ENCODE measurements around the gene YIF1A. TPM values are rescaled to one million over a fixed set of nuclear protein-coding genes. Genes with fewer than 3 reads are reported as not detected.

The YIF1A gene
- total RNA-seq = 10 to 100 TPM; 25.0 to 66.2 (median 33.3) TPM
- 10 to 100 TPM; 49.3 to 49.5 TPM for polyA plus RNA-seq
- 15.2 reads per million, percentile 44 among the genes with 10 or more reads in this experiment for total RNA-seq

GRCh38 chr11:66288671-66289547, at the start of gene YIF1A:
Gene YIF1A (minus strand): TSS chr11:66289143. CDS start chr11:66288985, 158 bp downstream.
- H3K27ac Mint-ChIP-seq = peak within 1 kb of the TSS; percentile 74 to 97 (median 92)
- Histone ChIP-seq H3K27me3 (ENCODE audit: control insufficient read depth in 2 of 2, insufficient read depth in 2 of 2, low read length in 2 of 2) (peaks cover 0 to 7% of the 10 kb centered on the region in 2 donors), H3K4me1 (ENCODE audit: control insufficient read depth in 2 of 2, insufficient read depth in 2 of 2, low read length in 2 of 2) (peaks cover 18 to 19% of the 10 kb centered on the region in 2 donors), H3K9me3 (ENCODE audit: control insufficient read depth in 2 of 3, low read length in 3 of 3) (no peaks in the 10 kb centered on the region), H3K4me3 (ENCODE audit: low read length) (peak within 1 kb of the TSS; percentile 99), H3K36me3 (ENCODE audit: control insufficient read depth in 2 of 3, insufficient read depth in 3 of 3, low read length in 3 of 3) (peaks cover 0 to 13% (median 0%) of the 10 kb centered on the region in 3 experiments), H3K27ac (ENCODE audit: low read depth, low read length) (peak within 1 kb of the TSS; percentile 76)
- peaks cover 13 to 35% (median 13%) of the 10 kb centered on the region in 5 donors for H3K27me3 Mint-ChIP-seq
- H3K36me3 Mint-ChIP-seq = peaks cover 0 to 4% (median 0%) of the 10 kb centered on the region in 5 donors
- peak within 1 kb of the TSS; percentile 86 to 96 (median 90) for H3K4me3 Mint-ChIP-seq
- intact Hi-C loops (cut with micrococcal nuclease) = loop anchor here (1.0 to 10.0 kb wide), 10 partner anchors 21 to 1196 kb away; partner anchors contain the start of genes NPAS4 (in 2 of the 2), RAB1B (in 2 of the 2), AIP (in 1 of the 2) and BANF1 (in 1 of the 2)
- CTCF ChIA-PET = interaction anchor here (0.6 to 2.5 kb wide), 4 partner anchors 22 to 1119 kb away, joined by 3 to 12 read pairs (median 6); partner anchors contain the start of gene SPDYC
- ATAC-seq = peak; percentile 96
- H3K4me1 Mint-ChIP-seq = peaks cover 17 to 46% (median 37%) of the 10 kb centered on the region in 7 donors
- peak; percentile 92 to 99 (median 99) for DNase-seq
- POLR2A ChIA-PET = interaction anchor here (0.5 to 4.4 kb wide), 27 partner anchors 8 to 1130 kb away, joined by 3 to 28 read pairs (median 3); partner anchors contain the start of genes BRMS1, CCDC87, CCS and CD248
- peaks cover 0 to 1% (median 0%) of the 10 kb centered on the region in 11 donors for H3K9me3 Mint-ChIP-seq

- peaks cover 0 to 2% (median 0%) of the 10 kb centered on the region in 5 donors for H3K27me3 Mint-ChIP-seq
- no peaks in the 10 kb centered on the region for H3K27me3 ChIP-seq (ENCODE audit: control insufficient read depth in 2 of 2, insufficient read depth in 2 of 2, low read length in 2 of 2)
- H3K27ac ChIP-seq (ENCODE audit: low read depth, low read length) = peak overlapping the region; percentile 12
- DNase-seq (no peak), ATAC-seq (no peak)
- H3K36me3 ChIP-seq (ENCODE audit: control insufficient read depth in 2 of 3, insufficient read depth in 3 of 3, low read length in 3 of 3) = peaks cover 5 to 68% (median 10%) of the 10 kb centered on the region in 3 experiments
- CTCF ChIA-PET = interaction anchor here (0.5 to 3.9 kb wide), 3 partner anchors 26 to 266 kb away, joined by 3 to 26 read pairs (median 3); no protein-coding TSS in a partner anchor
- H3K9me3 ChIP-seq (ENCODE audit: control insufficient read depth in 2 of 3, low read length in 3 of 3) = no peaks in the 10 kb centered on the region
- no peaks in the 10 kb centered on the region for H3K9me3 Mint-ChIP-seq
- peaks cover 5 to 24% (median 8%) of the 10 kb centered on the region in 5 donors for H3K36me3 Mint-ChIP-seq
- H3K4me3 ChIP-seq (ENCODE audit: low read length) = no peak overlapping the region
- peaks cover 0 to 28% (median 13%) of the 10 kb centered on the region in 7 donors for H3K4me1 Mint-ChIP-seq
- peak overlapping the region in 6 of 9 donors; percentile 21 to 87 (median 64) for H3K27ac Mint-ChIP-seq
- intact Hi-C loops (cut with micrococcal nuclease) = no loop called here
- peak overlapping the region in 8 of 10 donors; percentile 16 to 96 (median 86) for H3K4me3 Mint-ChIP-seq
- H3K4me1 ChIP-seq (ENCODE audit: control insufficient read depth in 2 of 2, insufficient read depth in 2 of 2, low read length in 2 of 2) = peaks cover 7 to 15% of the 10 kb centered on the region in 2 donors
- POLR2A ChIA-PET = interaction anchor here (0.6 to 3.1 kb wide), 3 partner anchors 11 to 805 kb away, joined by 3 to 28 read pairs (median 5); no protein-coding TSS in a partner anchor
Observed at GRCh38 chr11:66337103-66337899, 48.4 kb upstream of the YIF1A start.

GRCh38 chr11:66336234-66337102, 47.5 kb upstream of the YIF1A start, which contains the start of gene RIN1:
Gene RIN1 (minus strand): TSS chr11:66336434. CDS start chr11:66336402, 32 bp downstream.
- intact Hi-C loops (cut with micrococcal nuclease) = no loop called here

GRCh38 chr11:66335531-66336233, 46.7 kb upstream of the YIF1A start:
- DNase-seq (no peak), ATAC-seq (no peak)
- intact Hi-C loops (cut with micrococcal nuclease) = no loop called here
- Mint-ChIP-seq H3K9me3 (no peaks in the 10 kb centered on the region), H3K36me3 (peaks cover 0 to 12% (median 0%) of the 10 kb centered on the region in 5 donors), H3K27me3 (peaks cover 0 to 2% (median 0%) of the 10 kb centered on the region in 5 donors), H3K4me1 (peaks cover 0 to 18% (median 11%) of the 10 kb centered on the region in 7 donors), H3K4me3 (peak overlapping the region; percentile 77 to 96 (median 90)), H3K27ac (peak overlapping the region in 6 of 9 donors; percentile 38 to 88 (median 72))
- peaks cover 7 to 15% of the 10 kb centered on the region in 2 donors for H3K4me1 ChIP-seq (ENCODE audit: control insufficient read depth in 2 of 2, insufficient read depth in 2 of 2, low read length in 2 of 2)
- H3K27ac ChIP-seq (ENCODE audit: low read depth, low read length) = peak overlapping the region; percentile 70
- H3K9me3 ChIP-seq (ENCODE audit: control insufficient read depth in 2 of 3, low read length in 3 of 3) = no peaks in the 10 kb centered on the region
- no peaks in the 10 kb centered on the region for H3K27me3 ChIP-seq (ENCODE audit: control insufficient read depth in 2 of 2, insufficient read depth in 2 of 2, low read length in 2 of 2)
- H3K4me3 ChIP-seq (ENCODE audit: low read length) = peak overlapping the region; percentile 52
- POLR2A ChIA-PET = interaction anchor here (0.7 to 3.1 kb wide), 8 partner anchors 10 to 51 kb away, joined by 3 to 28 read pairs (median 4); partner anchors contain the start of genes B4GAT1 and BRMS1
- H3K36me3 ChIP-seq (ENCODE audit: control insufficient read depth in 2 of 3, insufficient read depth in 3 of 3, low read length in 3 of 3) = peaks cover 0 to 54% (median 0%) of the 10 kb centered on the region in 3 experiments
- CTCF ChIA-PET = interaction anchor here (0.9 to 3.9 kb wide), 4 partner anchors 8 to 53 kb away, joined by 4 to 26 read pairs (median 6); no protein-coding TSS in a partner anchor

More at GRCh38 chr11:66336234-66337102, 47.5 kb upstream of the YIF1A start, which contains the start of gene RIN1:
- H3K27me3 ChIP-seq (ENCODE audit: control insufficient read depth in 2 of 2, insufficient read depth in 2 of 2, low read length in 2 of 2) = no peaks in the 10 kb centered on the region
- Mint-ChIP-seq H3K4me3 (peak within 1 kb of the TSS; percentile 77 to 96 (median 90)), H3K9me3 (no peaks in the 10 kb centered on the region), H3K27ac (peak within 1 kb of the TSS in 8 of 9 donors; percentile 8 to 88 (median 64)), H3K36me3 (peaks cover 0 to 17% (median 2%) of the 10 kb centered on the region in 5 donors), H3K4me1 (peaks cover 0 to 21% (median 11%) of the 10 kb centered on the region in 7 donors), H3K27me3 (peaks cover 0 to 2% (median 0%) of the 10 kb centered on the region in 5 donors)
- H3K36me3 ChIP-seq (ENCODE audit: control insufficient read depth in 2 of 3, insufficient read depth in 3 of 3, low read length in 3 of 3) = peaks cover 3 to 62% (median 3%) of the 10 kb centered on the region in 3 experiments
- no peaks in the 10 kb centered on the region for H3K9me3 ChIP-seq (ENCODE audit: control insufficient read depth in 2 of 3, low read length in 3 of 3)
- ChIA-PET CTCF (interaction anchor here (1.9 to 3.9 kb wide), 2 partner anchors 25 to 50 kb away, joined by 7 to 26 read pairs; no protein-coding TSS in a partner anchor), POLR2A (interaction anchor here (0.6 to 3.1 kb wide), 7 partner anchors 9 to 806 kb away, joined by 3 to 28 read pairs (median 3); partner anchors contain the start of genes B4GAT1 and BRMS1)
- DNase-seq = peak in 3 of 9 donors; percentile 24 to 62 (median 53)
- peak within 1 kb of the TSS; percentile 70 for H3K27ac ChIP-seq (ENCODE audit: low read depth, low read length)
- peak; percentile 85 for ATAC-seq
- peak within 1 kb of the TSS; percentile 52 for H3K4me3 ChIP-seq (ENCODE audit: low read length)
- peaks cover 7 to 15% of the 10 kb centered on the region in 2 donors for H3K4me1 ChIP-seq (ENCODE audit: control insufficient read depth in 2 of 2, insufficient read depth in 2 of 2, low read length in 2 of 2)

Measured in naive thymus-derived CD4-positive, alpha-beta T cell (primary cell).